BJ (cell line): ENCODE measurements around the gene PCGF3. TPM values are rescaled to one million over a fixed set of nuclear protein-coding genes. Genes with fewer than 3 reads are reported as not detected.

Source experiments
- CTCF ChIA-PET: fragments of 350-600 bp; formaldehyde crosslinking; extraction: SDS; loops from one replicate; lab custom pipeline; 2021; ENCODE audit warnings: antibody characterized with exemption, inconsistent platforms; lab: Yijun Ruan, JAX
- POLR2A ChIA-PET: fragments of 300-600 bp; sonication (Branson Sonifier 250); formaldehyde crosslinking; extraction: SDS; loops from one replicate; lab custom pipeline; 2021; ENCODE audit warnings: antibody characterized with exemption; lab: Charles Lee
- DNase-seq: peaks from one replicate; pipeline ENCODE4 v3.0.0-alpha.2; 2011; ENCODE audit warnings: low read depth
- H3K27me3 ChIP-seq: 2 replicates; pipeline ENCODE4 v1.6.0; 2011; ENCODE audit warnings: low read length; ENCODE audit not compliant: control insufficient read depth, insufficient read depth
- H3K36me3 ChIP-seq: 2 replicates; pipeline ENCODE4 v1.5.1; 2011; ENCODE audit warnings: low read length; ENCODE audit not compliant: control insufficient read depth, insufficient read depth
- H3K4me3 ChIP-seq: 2 replicates; pipeline ENCODE4 v1.5.1; 2011; ENCODE audit warnings: low read depth, mild to moderate bottlenecking, control low read depth, low read length
- polyA plus RNA-seq: library from polyadenylated mRNA; depleted of rRNA; stranded (reverse); fragments of >200 nt; gene quantifications from 2 replicates; pipeline ENCODE4 v1.2.3, GENCODE V29; 2011
- TF ChIP-seq, protein P1 (sequence below): IDR thresholded peaks from 2 replicates; pipeline ENCODE4 v1.5.1; 2011; ENCODE audit warnings: low read depth, mild to moderate bottlenecking, control low read depth, inconsistent platforms, low read length, moderate library complexity; ENCODE audit not compliant: insufficient read depth

PCGF3 gene
- polyA plus RNA-seq, 1 experiment, result 37.6 TPM

DNA sequence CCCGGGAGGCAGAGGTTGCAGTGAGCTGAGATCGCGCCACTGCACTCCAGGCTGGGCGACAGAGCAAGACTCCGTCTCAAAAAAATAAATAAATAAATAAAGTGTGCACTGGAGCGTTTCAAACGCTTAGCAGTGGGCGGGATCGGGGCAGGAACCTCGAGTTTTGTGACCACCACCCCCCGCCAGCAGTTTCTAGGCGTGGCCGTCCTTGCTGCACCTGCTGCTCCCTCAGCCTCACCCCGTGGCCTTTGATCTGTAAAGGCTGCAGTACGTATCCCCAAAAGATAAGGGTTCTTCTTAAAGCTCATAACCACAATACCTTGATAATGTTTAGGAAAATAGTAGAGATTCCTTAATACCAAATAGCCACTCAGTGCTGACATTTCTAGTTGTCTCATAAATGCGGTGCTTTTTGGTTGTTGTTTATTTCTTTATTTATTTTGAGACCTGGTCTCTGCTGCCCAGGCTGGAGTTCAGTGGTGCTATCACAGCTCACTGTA lies 33.2 kb downstream of the PCGF3 start:
- H3K27me3 ChIP-seq, result no peaks in the 10 kb centered on the region
- TF ChIP-seq, protein P1, sequence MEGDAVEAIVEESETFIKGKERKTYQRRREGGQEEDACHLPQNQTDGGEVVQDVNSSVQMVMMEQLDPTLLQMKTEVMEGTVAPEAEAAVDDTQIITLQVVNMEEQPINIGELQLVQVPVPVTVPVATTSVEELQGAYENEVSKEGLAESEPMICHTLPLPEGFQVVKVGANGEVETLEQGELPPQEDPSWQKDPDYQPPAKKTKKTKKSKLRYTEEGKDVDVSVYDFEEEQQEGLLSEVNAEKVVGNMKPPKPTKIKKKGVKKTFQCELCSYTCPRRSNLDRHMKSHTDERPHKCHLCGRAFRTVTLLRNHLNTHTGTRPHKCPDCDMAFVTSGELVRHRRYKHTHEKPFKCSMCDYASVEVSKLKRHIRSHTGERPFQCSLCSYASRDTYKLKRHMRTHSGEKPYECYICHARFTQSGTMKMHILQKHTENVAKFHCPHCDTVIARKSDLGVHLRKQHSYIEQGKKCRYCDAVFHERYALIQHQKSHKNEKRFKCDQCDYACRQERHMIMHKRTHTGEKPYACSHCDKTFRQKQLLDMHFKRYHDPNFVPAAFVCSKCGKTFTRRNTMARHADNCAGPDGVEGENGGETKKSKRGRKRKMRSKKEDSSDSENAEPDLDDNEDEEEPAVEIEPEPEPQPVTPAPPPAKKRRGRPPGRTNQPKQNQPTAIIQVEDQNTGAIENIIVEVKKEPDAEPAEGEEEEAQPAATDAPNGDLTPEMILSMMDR, result no peak
- H3K4me3 ChIP-seq, result no peak overlapping the region
- peaks cover 23% of the 10 kb centered on the region for H3K36me3 ChIP-seq
- no peak for DNase-seq
- ChIA-PET CTCF (interaction anchor here (2.5 kb wide), 1 partner anchor 18 kb away, joined by 5 read pairs; no protein-coding TSS in a partner anchor), POLR2A (no interaction called here)

DNA sequence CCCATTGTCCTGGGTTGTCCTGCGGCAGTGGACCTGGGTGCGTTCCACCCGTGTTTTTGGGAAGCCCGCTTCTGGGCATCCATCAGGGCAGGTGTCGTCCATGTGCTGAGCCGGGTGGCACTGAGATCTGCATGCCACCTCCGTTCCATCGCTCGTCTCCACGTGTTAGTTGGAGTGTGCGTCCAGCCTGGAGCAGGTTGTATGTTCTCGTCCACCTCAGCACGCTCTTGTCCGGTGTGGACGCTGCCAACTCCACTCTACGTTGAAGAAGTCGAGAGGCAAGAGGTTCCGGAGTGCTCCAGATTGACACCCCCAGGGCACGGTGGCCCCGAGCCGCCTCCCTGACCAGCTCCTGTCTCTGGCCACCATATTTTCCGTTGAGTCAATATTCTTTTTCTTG lies 33.9 kb downstream of the PCGF3 start:
- CTCF ChIA-PET, result interaction anchor here (2.5 kb wide), 1 partner anchor 17 kb away, joined by 5 read pairs; no protein-coding TSS in a partner anchor
- Histone ChIP-seq H3K4me3 (no peak overlapping the region), H3K36me3 (peaks cover 20% of the 10 kb centered on the region), H3K27me3 (no peaks in the 10 kb centered on the region)
- POLR2A ChIA-PET, result no interaction called here
- TF ChIP-seq, protein P1, result no peak
- no peak for DNase-seq

DNA sequence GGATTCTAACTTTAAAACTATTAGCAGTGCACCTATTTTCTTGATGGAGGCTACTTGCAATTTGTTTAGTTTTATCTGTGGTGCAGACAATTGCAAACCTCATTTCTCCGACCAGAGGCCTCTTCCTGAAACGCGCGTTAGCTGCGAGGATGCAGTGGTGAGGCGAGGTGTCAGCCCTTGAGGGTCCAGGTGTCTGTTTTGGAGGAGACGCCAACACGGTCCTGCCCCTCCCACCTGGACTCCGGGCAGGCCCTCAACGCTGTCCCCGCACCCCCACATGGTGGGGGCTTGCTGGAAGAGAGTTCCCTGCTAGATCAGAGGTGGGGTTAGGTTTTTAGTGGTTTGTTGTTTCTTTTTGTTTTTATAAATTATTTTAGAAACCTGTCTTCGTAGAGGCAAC lies 34.4 kb downstream of the PCGF3 start:
- no peak for DNase-seq
- Histone ChIP-seq H3K36me3 (peaks cover 17% of the 10 kb centered on the region), H3K27me3 (no peaks in the 10 kb centered on the region), H3K4me3 (no peak overlapping the region)
- ChIA-PET POLR2A (no interaction called here), CTCF (interaction anchor here (2.5 kb wide), 1 partner anchor 17 kb away, joined by 5 read pairs; no protein-coding TSS in a partner anchor)
- TF ChIP-seq, protein P1, result no peak

DNA sequence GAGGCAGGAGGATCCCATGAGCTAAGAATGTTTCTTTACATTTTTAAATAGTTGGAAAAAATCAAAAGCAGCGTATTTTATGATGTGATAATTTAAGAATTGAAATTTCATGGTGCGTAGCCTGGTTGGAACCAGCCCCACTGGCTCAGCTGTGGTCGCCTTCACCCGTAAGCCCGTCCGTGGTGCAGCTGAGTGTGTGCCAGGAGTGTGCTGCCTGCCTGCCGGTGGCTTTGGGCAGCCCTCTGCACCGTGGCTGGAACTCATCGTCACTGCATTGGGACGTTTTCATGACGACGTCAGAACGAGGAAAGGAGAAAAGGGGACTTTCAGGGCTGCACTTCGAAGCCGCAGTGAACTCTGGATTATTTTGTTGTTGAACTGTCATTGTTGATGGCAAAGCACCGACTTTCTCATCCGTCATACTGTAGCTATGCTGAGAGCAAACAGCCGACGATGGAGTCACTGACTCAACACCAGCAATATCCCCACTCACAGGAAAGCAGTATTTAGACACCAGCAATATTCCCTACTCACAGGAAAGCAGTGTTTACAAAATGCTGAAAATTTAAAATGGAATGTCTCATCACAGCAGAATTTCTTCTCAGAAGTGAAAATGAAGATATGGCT lies 35.1 kb downstream of the PCGF3 start:
- CTCF ChIA-PET, result interaction anchor here (0.9 to 3.0 kb wide), 6 partner anchors 12 to 246 kb away, joined by 3 to 28 read pairs (median 7); partner anchors contain the start of gene IDUA
- TF ChIP-seq, protein P1, result no peak
- peaks cover 12% of the 10 kb centered on the region for H3K36me3 ChIP-seq
- DNase-seq, result no peak
- no peak overlapping the region for H3K4me3 ChIP-seq
- POLR2A ChIA-PET, result no interaction called here
- H3K27me3 ChIP-seq, result no peaks in the 10 kb centered on the region

DNA sequence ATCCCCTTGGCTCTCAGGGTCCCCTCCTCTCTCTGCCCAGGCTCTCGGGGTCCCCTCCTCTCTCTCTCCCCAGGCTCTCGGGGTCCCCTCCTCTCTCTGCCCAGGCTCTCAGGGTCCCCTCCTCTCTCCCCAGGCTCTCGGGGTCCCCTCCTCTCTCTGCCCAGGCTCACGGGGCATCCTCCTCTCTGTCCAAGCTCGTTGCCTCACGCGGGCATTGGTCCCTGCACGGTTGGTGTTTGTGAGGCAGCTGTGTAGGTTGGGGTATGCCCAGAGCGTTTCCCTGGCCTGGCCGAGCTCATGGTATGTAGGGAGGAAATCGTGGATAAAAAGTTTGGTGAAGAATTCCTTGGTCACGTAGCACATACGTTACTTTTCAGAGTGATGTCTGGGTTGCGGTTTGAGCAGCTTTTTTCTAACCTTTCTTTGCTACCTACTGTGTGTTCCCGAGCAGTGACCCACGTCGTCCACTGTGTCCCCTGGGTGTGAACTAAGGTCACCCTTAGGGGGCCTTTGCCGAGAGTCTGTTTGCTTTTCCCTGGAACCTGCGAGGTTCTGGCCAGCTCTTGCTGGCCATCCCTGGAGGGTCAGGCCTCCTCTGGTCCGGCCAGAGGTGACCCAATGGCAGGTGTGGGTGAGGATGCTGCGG lies 36.6 kb downstream of the PCGF3 start:
- H3K4me3 ChIP-seq, result no peak overlapping the region
- TF ChIP-seq, protein P1, result no peak
- H3K36me3 ChIP-seq, result peaks cover 12% of the 10 kb centered on the region
- POLR2A ChIA-PET, result no interaction called here
- H3K27me3 ChIP-seq, result no peaks in the 10 kb centered on the region
- no peak for DNase-seq
- CTCF ChIA-PET, result interaction anchor here (0.7 to 3.0 kb wide), 18 partner anchors 8 to 268 kb away, joined by 3 to 28 read pairs (median 6); partner anchors contain the start of genes FGFRL1 and IDUA
